NCI-H128 (cell line): ENCODE data around the gene GOLGA8G.
"Not testable (repeated sequence)": the region's sequence is repeated elsewhere in the genome, so short reads cannot be mapped to it uniquely, and the experiment has no call there.

ENCODE experiments used
- DNase-seq: peaks from one replicate; lab custom pipeline; 2025; ENCODE audit not compliant: unreplicated experiment; lab: John Stamatoyannopoulos, UW

The GOLGA8G gene, protein sequence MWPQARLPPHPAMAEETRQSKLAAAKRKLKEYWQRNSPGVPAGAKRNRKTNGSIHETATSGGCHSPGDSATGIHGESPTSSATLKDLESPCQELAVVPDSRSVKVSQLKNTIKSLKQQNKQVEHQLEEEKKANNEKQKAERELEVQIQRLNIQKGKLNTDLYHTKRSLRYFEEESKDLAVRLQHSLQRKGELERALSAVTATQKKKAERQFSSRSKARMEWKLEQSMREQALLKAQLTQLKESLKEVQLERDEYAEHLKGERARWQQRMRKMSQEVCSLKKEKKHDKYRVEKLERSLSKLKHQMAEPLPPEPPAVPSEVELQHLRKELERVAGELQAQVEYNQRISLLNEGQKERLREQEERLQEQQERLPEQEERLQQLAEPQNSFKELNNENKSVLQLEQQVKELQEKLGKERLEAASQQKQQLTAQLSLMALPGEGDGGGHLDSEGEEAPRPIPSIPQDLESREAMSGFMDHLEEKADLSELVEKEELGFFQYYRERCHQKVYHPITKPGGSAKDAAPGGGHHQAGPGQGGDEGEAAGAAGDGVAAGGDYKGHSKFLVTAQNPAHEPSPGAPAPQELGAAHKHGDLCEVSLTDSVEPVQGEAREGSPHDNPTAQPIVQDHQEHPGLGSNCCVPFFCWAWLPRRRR

DNA sequence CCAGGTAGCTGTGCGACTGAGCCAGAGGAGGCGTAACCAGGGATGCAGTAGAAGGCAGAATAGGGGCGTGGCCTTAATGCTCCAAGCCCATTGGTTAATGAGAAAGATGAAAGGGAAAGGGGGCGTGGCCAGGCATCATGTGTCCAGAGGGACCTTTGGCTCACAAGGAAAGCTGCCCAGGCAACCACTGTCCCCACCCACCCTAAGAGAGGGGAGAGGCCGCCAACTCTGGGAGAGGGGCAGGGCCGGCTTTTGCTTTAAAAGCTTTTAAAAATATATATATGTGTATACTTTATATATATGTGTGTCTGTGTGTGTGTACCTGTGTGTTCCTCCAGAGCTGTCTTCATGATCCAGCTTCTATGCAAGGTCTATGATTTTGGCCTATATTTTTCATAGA is at the start of gene GOLGA8G:
Gene GOLGA8G (minus strand): TSS at position 18 of the 400 bp plus-strand sequence. CDS start 62 bp downstream, outside the sequence.
- DNase-seq = not testable (repeated sequence)

DNA sequence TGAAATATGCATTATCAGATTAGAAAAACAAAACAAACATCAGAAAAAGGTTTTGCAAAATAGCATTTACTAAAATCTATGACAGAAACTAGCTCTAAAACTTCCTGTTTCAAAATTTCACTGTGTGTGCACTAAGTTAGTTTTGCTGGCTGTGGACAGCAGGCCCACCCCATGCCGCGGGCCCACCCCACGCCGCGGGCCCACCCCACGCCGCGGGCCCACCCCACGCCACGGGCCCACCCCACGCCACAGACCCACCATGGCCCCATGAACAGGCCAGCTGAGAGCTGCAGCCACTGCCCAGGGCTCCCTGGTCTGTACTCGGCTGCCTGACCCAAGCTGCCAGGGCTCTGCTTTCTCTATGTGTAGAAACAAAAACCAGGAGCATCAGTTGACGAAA is 40.6 kb upstream of the GOLGA8G start:
- DNase-seq = not testable (repeated sequence)

DNA sequence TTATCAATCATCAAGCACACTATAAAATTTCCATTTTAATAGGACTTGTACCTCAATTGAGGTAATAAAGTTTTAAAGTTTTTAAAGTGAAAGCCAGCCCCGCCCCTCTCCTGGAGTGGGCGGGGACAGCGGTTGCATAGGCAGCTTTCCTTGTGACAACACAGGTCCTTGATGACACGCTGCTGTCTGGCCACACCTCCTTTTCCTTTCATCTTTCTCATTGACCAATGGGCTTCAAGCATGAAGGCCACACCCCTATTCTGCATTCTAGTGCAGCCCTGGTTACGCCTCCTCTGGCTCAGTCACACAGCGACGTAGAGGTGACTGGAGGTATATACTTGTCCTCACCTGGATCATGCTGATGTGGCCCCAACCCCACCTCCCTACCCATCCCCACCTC is 20.5 kb upstream of the GOLGA8G start, which contains the start of gene GOLGA6L25:
Gene GOLGA6L25 (plus strand): TSS at position 301 of the 400 bp plus-strand sequence. CDS start 61 bp downstream, at position 362.
- not testable (repeated sequence) for DNase-seq

DNA sequence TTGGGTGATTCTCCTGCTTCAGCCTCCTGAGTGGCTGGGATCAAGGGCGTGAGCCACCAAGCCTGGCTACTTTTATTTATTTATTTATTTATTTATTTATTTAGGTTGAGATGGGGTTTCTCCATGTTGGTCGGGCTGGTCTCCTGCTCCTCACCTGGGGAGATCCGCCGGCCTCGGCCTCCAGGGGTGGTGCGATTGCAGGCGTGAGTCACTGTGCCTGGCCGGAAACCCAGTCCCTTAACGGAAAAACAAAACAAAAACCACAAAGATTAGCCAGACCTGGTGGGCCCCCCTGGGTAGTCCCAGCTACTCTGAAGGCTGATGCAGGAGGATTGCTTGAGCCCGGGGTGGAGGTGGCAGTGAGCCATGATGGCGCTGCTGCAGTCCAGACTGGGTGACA is 17.6 kb downstream of the GOLGA8G start:
- DNase-seq = not testable (repeated sequence)

DNA sequence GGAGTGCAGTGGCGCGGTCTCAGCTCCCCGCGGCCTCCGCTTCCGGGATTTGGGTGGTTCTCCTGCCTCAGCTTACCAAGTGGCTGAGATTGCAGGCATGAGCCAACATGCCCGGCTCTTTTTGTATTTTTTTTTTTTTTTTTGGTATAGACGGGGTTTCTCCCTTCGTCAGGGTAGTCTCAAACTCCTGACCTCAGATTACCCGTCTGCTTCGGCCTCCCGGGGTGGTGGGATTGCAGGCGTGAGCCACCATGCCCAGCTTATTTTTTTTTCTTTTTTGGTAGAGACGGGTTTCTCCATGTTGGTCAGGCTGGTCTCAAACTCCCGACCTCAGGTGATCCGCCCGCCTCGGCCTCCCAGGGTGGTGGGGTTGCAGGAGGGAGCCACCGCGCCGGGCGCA is 18.6 kb downstream of the GOLGA8G start:
- DNase-seq = not testable (repeated sequence)

DNA sequence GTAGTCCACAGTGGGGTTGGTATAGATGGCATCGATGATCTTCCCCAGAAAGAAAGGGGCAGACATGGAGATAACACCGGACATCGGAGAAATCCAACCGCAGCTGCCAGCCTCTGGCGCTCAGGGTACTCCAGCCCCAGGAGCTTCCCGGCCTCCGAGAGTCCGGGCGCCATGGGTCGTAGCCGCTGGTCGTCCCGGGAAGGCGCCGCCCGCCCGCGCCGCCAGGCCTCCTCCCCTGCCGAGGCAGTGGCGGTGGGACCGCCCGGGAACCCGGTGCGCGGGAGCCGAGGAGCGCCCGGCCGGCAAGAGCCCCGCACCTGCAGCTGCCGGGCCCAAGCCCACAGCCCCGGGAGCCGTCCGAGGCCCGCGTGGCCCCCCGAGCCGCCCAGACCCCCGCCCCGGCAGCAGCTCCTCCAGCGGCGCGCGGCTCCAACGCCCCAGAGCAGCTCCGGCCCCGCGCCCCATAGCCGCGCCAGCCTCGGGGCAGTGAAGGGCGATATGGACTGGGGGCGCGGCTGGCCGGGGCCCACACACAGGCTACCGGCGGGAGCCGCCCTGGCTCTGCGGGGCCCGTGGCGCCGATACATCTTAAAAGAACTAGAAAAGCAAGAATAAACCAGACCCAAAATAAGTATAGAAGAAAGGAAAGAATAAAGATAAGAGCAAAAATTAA is 24.4 kb downstream of the GOLGA8G start:
- not testable (repeated sequence) for DNase-seq

DNA sequence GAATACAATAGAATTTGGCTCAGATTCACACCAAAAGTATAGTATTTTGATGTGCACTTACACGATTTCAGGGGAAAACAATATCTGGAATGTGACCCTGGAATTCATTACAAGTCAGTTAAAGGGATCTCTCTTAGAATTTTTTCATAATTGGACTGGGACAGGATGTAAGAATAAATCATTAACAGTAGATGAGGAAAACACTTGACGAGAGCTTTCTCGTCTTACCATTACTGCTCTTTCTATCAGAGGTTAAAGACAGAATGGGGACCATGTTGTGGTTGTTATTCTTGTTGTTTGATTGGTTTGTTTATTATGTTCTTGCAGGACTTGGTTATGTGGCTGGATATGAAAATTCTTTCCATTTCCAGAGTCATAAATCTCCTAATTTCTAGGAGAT is 51.4 kb downstream of the GOLGA8G start:
- not testable (repeated sequence) for DNase-seq
